PC-9 (cell line): Measurements from ENCODE around the gene DGAT2L6.
A peak's percentile ranks its signal among the peaks of the same experiment; 100 is the strongest.

Experiments
- EZH2 ChIP-seq: fragments of 200-600 bp; sonication (generic); IDR thresholded peaks from 2 replicates; pipeline ENCODE4 v1.8.0; 2017; ENCODE audit warnings: antibody characterized with exemption, low read depth
- TF ChIP-seq, protein P1 (sequence below): fragments of 200-600 bp; sonication (generic); conservative IDR thresholded peaks from 2 replicates; pipeline ENCODE4 v1.6.1; 2017; ENCODE audit warnings: mixed run types, antibody characterized with exemption, mild to moderate bottlenecking, moderate library complexity

DNA sequence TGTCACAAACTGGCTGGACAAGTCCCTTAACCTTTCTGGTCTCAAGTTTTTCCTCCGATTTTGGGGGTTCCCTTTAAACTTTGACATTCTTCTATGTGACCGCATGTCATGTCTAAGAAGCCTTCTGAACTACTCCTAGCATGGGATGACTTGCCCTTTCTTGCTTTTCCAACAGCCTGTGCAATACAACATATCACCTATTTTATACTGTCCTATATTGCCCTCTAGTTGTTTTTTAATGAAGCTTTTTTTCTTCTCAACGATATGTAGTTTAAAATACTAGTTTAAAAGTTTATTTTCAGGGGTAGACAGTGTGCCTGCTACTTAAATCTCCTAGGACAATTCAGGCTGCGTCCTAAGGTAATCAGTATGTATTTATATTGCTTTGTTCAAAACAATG, 45.1 kb upstream of the DGAT2L6 start:
- TF ChIP-seq EZH2: no peak
- TF ChIP-seq, protein P1, sequence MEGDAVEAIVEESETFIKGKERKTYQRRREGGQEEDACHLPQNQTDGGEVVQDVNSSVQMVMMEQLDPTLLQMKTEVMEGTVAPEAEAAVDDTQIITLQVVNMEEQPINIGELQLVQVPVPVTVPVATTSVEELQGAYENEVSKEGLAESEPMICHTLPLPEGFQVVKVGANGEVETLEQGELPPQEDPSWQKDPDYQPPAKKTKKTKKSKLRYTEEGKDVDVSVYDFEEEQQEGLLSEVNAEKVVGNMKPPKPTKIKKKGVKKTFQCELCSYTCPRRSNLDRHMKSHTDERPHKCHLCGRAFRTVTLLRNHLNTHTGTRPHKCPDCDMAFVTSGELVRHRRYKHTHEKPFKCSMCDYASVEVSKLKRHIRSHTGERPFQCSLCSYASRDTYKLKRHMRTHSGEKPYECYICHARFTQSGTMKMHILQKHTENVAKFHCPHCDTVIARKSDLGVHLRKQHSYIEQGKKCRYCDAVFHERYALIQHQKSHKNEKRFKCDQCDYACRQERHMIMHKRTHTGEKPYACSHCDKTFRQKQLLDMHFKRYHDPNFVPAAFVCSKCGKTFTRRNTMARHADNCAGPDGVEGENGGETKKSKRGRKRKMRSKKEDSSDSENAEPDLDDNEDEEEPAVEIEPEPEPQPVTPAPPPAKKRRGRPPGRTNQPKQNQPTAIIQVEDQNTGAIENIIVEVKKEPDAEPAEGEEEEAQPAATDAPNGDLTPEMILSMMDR: 0 out of 2 replicates have a peak, but pooled peaks have one; percentile 16
